ENCODE results near the gene HLF.

HLF gene

DNA sequence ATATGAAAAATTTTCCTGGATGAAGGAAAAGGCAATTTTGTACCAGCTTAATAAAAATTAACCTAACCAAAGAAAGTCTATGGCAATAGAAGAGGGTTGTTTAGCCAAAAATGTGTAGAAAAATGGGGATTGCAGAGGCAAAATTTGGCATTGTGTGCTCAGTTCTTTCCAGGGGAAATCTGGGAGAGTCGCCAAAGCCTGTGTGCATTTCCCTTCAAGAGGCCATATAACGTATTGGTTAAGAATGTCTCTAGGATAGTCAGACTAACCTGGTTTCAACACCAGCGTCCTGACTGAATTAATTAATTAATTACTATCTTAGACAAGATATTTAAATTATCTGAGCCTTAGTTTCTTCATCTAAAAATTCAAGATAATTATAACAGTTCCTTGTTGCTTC is 44.8 kb upstream of the HLF start:
- Histone ChIP-seq H3K27me3 (ENCODE audit: insufficient read depth, low read length) (no peaks in the 10 kb centered on the region), H4K8ac (ENCODE audit: low read depth, low read length) (no peak overlapping the region), H3K9ac (ENCODE audit: low read length) (no peak overlapping the region), H3K4me2 (ENCODE audit: low read length) (no peak overlapping the region), H3K36me3 (ENCODE audit: control insufficient read depth in 1 of 2, insufficient read depth in 2 of 2, low read length in 2 of 2) (no peaks in the 10 kb centered on the region), H2AK5ac (ENCODE audit: low read length) (no peak overlapping the region), H3K79me1 (ENCODE audit: low read length) (no peaks in the 10 kb centered on the region), H3K9me3 (ENCODE audit: insufficient read depth, low read depth, low read length) (peaks cover under 1% of the 10 kb centered on the region), H2AFZ (ENCODE audit: insufficient read depth, low read length, poor library complexity) (no peak overlapping the region), H2BK12ac (ENCODE audit: low read length) (no peak overlapping the region), H4K91ac (ENCODE audit: low read depth, low read length) (no peak overlapping the region), H3K14ac (ENCODE audit: low read length) (no peak overlapping the region), H3K4me3 (ENCODE audit: low read depth, low read length) (no peak overlapping the region), H3K79me2 (ENCODE audit: control insufficient read depth, insufficient read depth, low read length, poor library complexity) (no peaks in the 10 kb centered on the region), H3K27ac (ENCODE audit: low read depth, low read length) (no peak overlapping the region), H4K12ac (ENCODE audit: low read depth, low read length) (no peak overlapping the region), H3K23ac (ENCODE audit: low read length) (no peak overlapping the region), H2BK5ac (ENCODE audit: low read depth, low read length, poor library complexity) (no peak overlapping the region), H3K4me1 (ENCODE audit: control insufficient read depth in 1 of 2, insufficient read depth in 2 of 2, low read length in 2 of 2) (no peaks in the 10 kb centered on the region), H3K18ac (ENCODE audit: low read length) (no peak overlapping the region), H3K4ac (ENCODE audit: low read depth, low read length) (no peak overlapping the region), H2BK120ac (ENCODE audit: insufficient read depth, low read length, poor library complexity) (no peak overlapping the region)
- DNase-seq, result no peak
- no CpG with 5 or more reads among the region's 3 CpGs for WGBS (ENCODE audit: extremely low coverage, insufficient coverage, insufficient read length)

DNA sequence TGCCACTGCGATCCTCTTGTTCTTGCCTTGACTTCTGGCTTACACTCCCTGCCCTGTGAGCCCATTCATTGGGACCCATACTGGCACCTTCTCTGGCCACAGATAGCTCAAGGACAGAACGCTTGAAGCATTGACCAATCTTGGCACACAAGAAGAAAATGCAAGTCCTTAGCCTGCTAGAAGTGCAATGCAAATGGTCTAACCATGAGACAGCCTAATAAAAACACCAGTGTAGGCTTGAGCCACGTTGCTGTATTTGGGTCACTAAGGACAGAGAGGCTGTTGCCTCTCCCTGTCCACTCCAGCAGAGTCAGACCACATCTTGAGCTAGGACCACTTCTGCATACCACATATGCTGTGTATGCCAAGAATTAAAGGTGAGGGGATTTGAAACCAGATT is 41.2 kb upstream of the HLF start:
- Histone ChIP-seq H3K23ac (ENCODE audit: low read length) (no peak overlapping the region), H3K9ac (ENCODE audit: low read length) (no peak overlapping the region), H3K4me1 (ENCODE audit: control insufficient read depth in 1 of 2, insufficient read depth in 2 of 2, low read length in 2 of 2) (no peaks in the 10 kb centered on the region), H4K12ac (ENCODE audit: low read depth, low read length) (no peak overlapping the region), H3K79me2 (ENCODE audit: control insufficient read depth, insufficient read depth, low read length, poor library complexity) (no peaks in the 10 kb centered on the region), H2AK5ac (ENCODE audit: low read length) (no peak overlapping the region), H2AFZ (ENCODE audit: insufficient read depth, low read length, poor library complexity) (no peak overlapping the region), H3K4ac (ENCODE audit: low read depth, low read length) (no peak overlapping the region), H2BK5ac (ENCODE audit: low read depth, low read length, poor library complexity) (no peak overlapping the region), H3K79me1 (ENCODE audit: low read length) (no peaks in the 10 kb centered on the region), H2BK12ac (ENCODE audit: low read length) (no peak overlapping the region), H4K8ac (ENCODE audit: low read depth, low read length) (no peak overlapping the region), H3K27ac (ENCODE audit: low read depth, low read length) (no peak overlapping the region), H2BK120ac (ENCODE audit: insufficient read depth, low read length, poor library complexity) (no peak overlapping the region), H3K27me3 (ENCODE audit: insufficient read depth, low read length) (no peaks in the 10 kb centered on the region), H3K18ac (ENCODE audit: low read length) (no peak overlapping the region), H3K14ac (ENCODE audit: low read length) (no peak overlapping the region), H3K4me3 (ENCODE audit: low read depth, low read length) (no peak overlapping the region), H3K4me2 (ENCODE audit: low read length) (no peak overlapping the region), H3K9me3 (ENCODE audit: insufficient read depth, low read depth, low read length) (no peaks in the 10 kb centered on the region), H3K36me3 (ENCODE audit: control insufficient read depth in 1 of 2, insufficient read depth in 2 of 2, low read length in 2 of 2) (no peaks in the 10 kb centered on the region), H4K91ac (ENCODE audit: low read depth, low read length) (no peak overlapping the region)
- WGBS (ENCODE audit: extremely low coverage, insufficient coverage, insufficient read length), result no CpG with 5 or more reads among the region's 3 CpGs
- no peak for DNase-seq

DNA sequence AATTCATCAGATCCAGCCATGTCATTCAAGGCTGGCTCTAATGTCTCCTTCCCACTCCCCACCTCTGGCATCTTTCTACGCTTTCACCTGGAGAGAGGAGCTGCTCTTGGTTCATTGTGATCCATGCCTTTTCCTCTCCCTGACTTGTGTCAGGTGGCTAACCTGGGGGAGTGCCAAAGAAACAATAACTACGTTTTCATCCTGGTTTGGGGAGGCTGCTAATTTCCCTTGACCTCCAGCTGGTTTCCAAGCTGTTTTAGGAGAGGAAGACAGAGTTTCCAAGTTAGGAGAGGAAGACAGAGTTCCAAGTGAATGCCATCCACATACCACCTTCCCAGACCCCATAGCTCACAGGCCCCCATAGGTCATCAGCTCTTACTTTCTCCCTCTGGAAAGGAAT is 40.0 kb upstream of the HLF start:
- no peak overlapping the region for H3K18ac ChIP-seq (ENCODE audit: low read length)
- no peaks in the 10 kb centered on the region for H3K4me1 ChIP-seq (ENCODE audit: control insufficient read depth in 1 of 2, insufficient read depth in 2 of 2, low read length in 2 of 2)
- no peak overlapping the region for H3K27ac ChIP-seq (ENCODE audit: low read depth, low read length)
- no peaks in the 10 kb centered on the region for H3K79me1 ChIP-seq (ENCODE audit: low read length)
- H3K27me3 ChIP-seq (ENCODE audit: insufficient read depth, low read length), result no peaks in the 10 kb centered on the region
- no peak overlapping the region for H3K23ac ChIP-seq (ENCODE audit: low read length)
- DNase-seq, result no peak
- H4K8ac ChIP-seq (ENCODE audit: low read depth, low read length), result no peak overlapping the region
- peaks cover 2% of the 10 kb centered on the region for H3K9me3 ChIP-seq (ENCODE audit: insufficient read depth, low read depth, low read length)
- no peak overlapping the region for H2AFZ ChIP-seq (ENCODE audit: insufficient read depth, low read length, poor library complexity)
- H3K36me3 ChIP-seq (ENCODE audit: control insufficient read depth in 1 of 2, insufficient read depth in 2 of 2, low read length in 2 of 2), result no peaks in the 10 kb centered on the region
- no peak overlapping the region for H3K9ac ChIP-seq (ENCODE audit: low read length)
- no peak overlapping the region for H4K12ac ChIP-seq (ENCODE audit: low read depth, low read length)
- H2BK120ac ChIP-seq (ENCODE audit: insufficient read depth, low read length, poor library complexity), result no peak overlapping the region
- no peak overlapping the region for H3K14ac ChIP-seq (ENCODE audit: low read length)
- H3K4ac ChIP-seq (ENCODE audit: low read depth, low read length), result no peak overlapping the region
- WGBS (ENCODE audit: extremely low coverage, insufficient coverage, insufficient read length), result no CpG with 5 or more reads among the region's 2 CpGs
- no peak overlapping the region for H2BK12ac ChIP-seq (ENCODE audit: low read length)
- H2AK5ac ChIP-seq (ENCODE audit: low read length), result no peak overlapping the region
- H3K79me2 ChIP-seq (ENCODE audit: control insufficient read depth, insufficient read depth, low read length, poor library complexity), result no peaks in the 10 kb centered on the region
- H4K91ac ChIP-seq (ENCODE audit: low read depth, low read length), result no peak overlapping the region
- H2BK5ac ChIP-seq (ENCODE audit: low read depth, low read length, poor library complexity), result no peak overlapping the region
- H3K4me2 ChIP-seq (ENCODE audit: low read length), result no peak overlapping the region
- H3K4me3 ChIP-seq (ENCODE audit: low read depth, low read length), result no peak overlapping the region

DNA sequence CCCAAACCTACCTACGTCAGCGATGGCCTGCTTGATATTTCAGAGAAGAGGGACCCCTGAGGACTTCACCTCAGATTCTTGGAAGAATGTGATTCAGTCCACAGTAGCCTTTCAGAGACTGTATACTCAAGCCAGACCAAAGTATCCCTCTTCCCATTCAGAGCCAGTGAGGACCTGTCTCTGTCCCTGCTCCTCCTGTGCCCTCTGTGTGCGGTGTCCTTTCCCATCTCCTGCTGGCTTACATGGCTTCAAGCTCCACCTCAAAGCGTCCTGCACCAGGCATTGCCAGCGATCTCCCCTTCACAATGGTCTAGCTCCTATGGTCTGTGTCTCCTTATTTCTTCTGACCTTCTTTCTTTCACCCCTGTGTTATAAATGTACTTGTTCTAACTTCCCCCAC is 39.5 kb upstream of the HLF start:
- peaks cover 2% of the 10 kb centered on the region for H3K9me3 ChIP-seq (ENCODE audit: insufficient read depth, low read depth, low read length)
- no CpG with 5 or more reads among the region's 5 CpGs for WGBS (ENCODE audit: extremely low coverage, insufficient coverage, insufficient read length)
- H2BK12ac ChIP-seq (ENCODE audit: low read length), result no peak overlapping the region
- no peaks in the 10 kb centered on the region for H3K36me3 ChIP-seq (ENCODE audit: control insufficient read depth in 1 of 2, insufficient read depth in 2 of 2, low read length in 2 of 2)
- no peak overlapping the region for H3K18ac ChIP-seq (ENCODE audit: low read length)
- no peak overlapping the region for H3K4me2 ChIP-seq (ENCODE audit: low read length)
- DNase-seq, result no peak
- H4K12ac ChIP-seq (ENCODE audit: low read depth, low read length), result no peak overlapping the region
- H3K4me1 ChIP-seq (ENCODE audit: control insufficient read depth in 1 of 2, insufficient read depth in 2 of 2, low read length in 2 of 2), result no peaks in the 10 kb centered on the region
- no peak overlapping the region for H3K4me3 ChIP-seq (ENCODE audit: low read depth, low read length)
- no peak overlapping the region for H4K91ac ChIP-seq (ENCODE audit: low read depth, low read length)
- no peak overlapping the region for H3K27ac ChIP-seq (ENCODE audit: low read depth, low read length)
- H3K9ac ChIP-seq (ENCODE audit: low read length), result no peak overlapping the region
- H3K27me3 ChIP-seq (ENCODE audit: insufficient read depth, low read length), result no peaks in the 10 kb centered on the region
- no peak overlapping the region for H3K4ac ChIP-seq (ENCODE audit: low read depth, low read length)
- H2BK120ac ChIP-seq (ENCODE audit: insufficient read depth, low read length, poor library complexity), result no peak overlapping the region
- no peak overlapping the region for H2AFZ ChIP-seq (ENCODE audit: insufficient read depth, low read length, poor library complexity)
- no peak overlapping the region for H3K14ac ChIP-seq (ENCODE audit: low read length)
- no peak overlapping the region for H2BK5ac ChIP-seq (ENCODE audit: low read depth, low read length, poor library complexity)
- H4K8ac ChIP-seq (ENCODE audit: low read depth, low read length), result no peak overlapping the region
- no peak overlapping the region for H2AK5ac ChIP-seq (ENCODE audit: low read length)
- no peak overlapping the region for H3K23ac ChIP-seq (ENCODE audit: low read length)
- H3K79me2 ChIP-seq (ENCODE audit: control insufficient read depth, insufficient read depth, low read length, poor library complexity), result no peaks in the 10 kb centered on the region
- no peaks in the 10 kb centered on the region for H3K79me1 ChIP-seq (ENCODE audit: low read length)

Data from trophoblast cell (in vitro differentiated cells and primary cell).